ENCODE measurements around the gene OSBPL5. TPM values are rescaled to one million over a fixed set of nuclear protein-coding genes. Genes with fewer than 3 reads are reported as not detected.

OSBPL5 gene
- total and polyA plus RNA-seq, 2 donors (not counting 1 experiment from before 2014, with no cell fraction given), result 12.4 to 49.0 TPM

GRCh38 chr11:3090096-3090901 is 74.8 kb downstream of the OSBPL5 start:
- peaks cover 10% of the 10 kb centered on the region for H3K4me1 ChIP-seq (ENCODE audit: control insufficient read depth, extremely low read depth, insufficient read depth, low read length)
- H3K79me2 ChIP-seq (ENCODE audit: control insufficient read depth, insufficient read depth, low read length), result no peaks in the 10 kb centered on the region
- no peak overlapping the region for H3K4me3 ChIP-seq (replicated peaks in 1 of 4; ENCODE audit: control extremely low read depth in 1 of 4, insufficient read depth in 1 of 4, low read depth in 3 of 4, low read length in 4 of 4)
- TF ChIP-seq CTCF (conservative IDR thresholded peaks at IDR 0.05 in 1 of 2, IDR thresholded peaks at IDR 0.05 in 1 of 2; ENCODE audit: low read depth in 1 of 2, low read length in 2 of 2) (no peak), EZH2 (IDR thresholded peaks at IDR 0.05; ENCODE audit: low read length, missing control alignments) (no peak)
- no peaks in the 10 kb centered on the region for H3K9me3 ChIP-seq (ENCODE audit: control insufficient read depth, insufficient read depth, low read depth, low read length)
- H4K20me1 ChIP-seq (ENCODE audit: control insufficient read depth, extremely low read depth, insufficient read depth, low read length), result no peaks in the 10 kb centered on the region
- no peaks in the 10 kb centered on the region for H3K27me3 ChIP-seq (ENCODE audit: control insufficient read depth, insufficient read depth, low read length)
- H3K9ac ChIP-seq (ENCODE audit: insufficient read depth, low read length), result no peak overlapping the region
- no peak overlapping the region for H3K27ac ChIP-seq (ENCODE audit: insufficient read depth, low read length)
- peaks cover 37% of the 10 kb centered on the region for H3K36me3 ChIP-seq (ENCODE audit: control insufficient read depth, insufficient read depth, low read length)
- DNase-seq (ENCODE audit: low read depth in 2 of 2), result no peak
- H2AFZ ChIP-seq (ENCODE audit: low read length), result no peak overlapping the region
- H3K4me2 ChIP-seq (ENCODE audit: extremely low read depth, insufficient read depth, low read length), result no peak overlapping the region

- peaks cover 36% of the 10 kb centered on the region for H3K36me3 ChIP-seq (ENCODE audit: control insufficient read depth, insufficient read depth, low read length)
- no peak overlapping the region for H3K4me2 ChIP-seq (ENCODE audit: extremely low read depth, insufficient read depth, low read length)
Measured at GRCh38 chr11:3089236-3090061, 75.7 kb downstream of the OSBPL5 start.

More at GRCh38 chr11:3089236-3090061, 75.7 kb downstream of the OSBPL5 start:
- Histone ChIP-seq H3K4me3 (replicated peaks in 1 of 4; ENCODE audit: control extremely low read depth in 1 of 4, insufficient read depth in 1 of 4, low read depth in 3 of 4, low read length in 4 of 4) (no peak overlapping the region), H2AFZ (ENCODE audit: low read length) (no peak overlapping the region), H3K9ac (ENCODE audit: insufficient read depth, low read length) (no peak overlapping the region), H3K4me1 (ENCODE audit: control insufficient read depth, extremely low read depth, insufficient read depth, low read length) (peaks cover 3% of the 10 kb centered on the region), H3K27ac (ENCODE audit: insufficient read depth, low read length) (no peak overlapping the region), H3K79me2 (ENCODE audit: control insufficient read depth, insufficient read depth, low read length) (no peaks in the 10 kb centered on the region), H3K9me3 (ENCODE audit: control insufficient read depth, insufficient read depth, low read depth, low read length) (no peaks in the 10 kb centered on the region), H3K27me3 (ENCODE audit: control insufficient read depth, insufficient read depth, low read length) (no peaks in the 10 kb centered on the region), H4K20me1 (ENCODE audit: control insufficient read depth, extremely low read depth, insufficient read depth, low read length) (no peaks in the 10 kb centered on the region)
- no peak for DNase-seq (ENCODE audit: low read depth in 2 of 2)
- TF ChIP-seq EZH2 (IDR thresholded peaks at IDR 0.05; ENCODE audit: low read length, missing control alignments), result no peak
- TF ChIP-seq CTCF (conservative IDR thresholded peaks at IDR 0.05 in 1 of 2, IDR thresholded peaks at IDR 0.05 in 1 of 2; ENCODE audit: low read depth in 1 of 2, low read length in 2 of 2), result no peak
